HG03460 (cell line): ENCODE results near the gene TEKTIP1.
"Not testable (repeated sequence)": the region's sequence is repeated elsewhere in the genome, so short reads cannot be mapped to it uniquely, and the experiment has no call there.

Experiments used
- ATAC-seq: cut with Tn5 transposase; IDR thresholded peaks from one replicate; pipeline ENCODE4 v1.9.1; 2021; ENCODE audit not compliant: unreplicated experiment

TEKTIP1 gene

DNA sequence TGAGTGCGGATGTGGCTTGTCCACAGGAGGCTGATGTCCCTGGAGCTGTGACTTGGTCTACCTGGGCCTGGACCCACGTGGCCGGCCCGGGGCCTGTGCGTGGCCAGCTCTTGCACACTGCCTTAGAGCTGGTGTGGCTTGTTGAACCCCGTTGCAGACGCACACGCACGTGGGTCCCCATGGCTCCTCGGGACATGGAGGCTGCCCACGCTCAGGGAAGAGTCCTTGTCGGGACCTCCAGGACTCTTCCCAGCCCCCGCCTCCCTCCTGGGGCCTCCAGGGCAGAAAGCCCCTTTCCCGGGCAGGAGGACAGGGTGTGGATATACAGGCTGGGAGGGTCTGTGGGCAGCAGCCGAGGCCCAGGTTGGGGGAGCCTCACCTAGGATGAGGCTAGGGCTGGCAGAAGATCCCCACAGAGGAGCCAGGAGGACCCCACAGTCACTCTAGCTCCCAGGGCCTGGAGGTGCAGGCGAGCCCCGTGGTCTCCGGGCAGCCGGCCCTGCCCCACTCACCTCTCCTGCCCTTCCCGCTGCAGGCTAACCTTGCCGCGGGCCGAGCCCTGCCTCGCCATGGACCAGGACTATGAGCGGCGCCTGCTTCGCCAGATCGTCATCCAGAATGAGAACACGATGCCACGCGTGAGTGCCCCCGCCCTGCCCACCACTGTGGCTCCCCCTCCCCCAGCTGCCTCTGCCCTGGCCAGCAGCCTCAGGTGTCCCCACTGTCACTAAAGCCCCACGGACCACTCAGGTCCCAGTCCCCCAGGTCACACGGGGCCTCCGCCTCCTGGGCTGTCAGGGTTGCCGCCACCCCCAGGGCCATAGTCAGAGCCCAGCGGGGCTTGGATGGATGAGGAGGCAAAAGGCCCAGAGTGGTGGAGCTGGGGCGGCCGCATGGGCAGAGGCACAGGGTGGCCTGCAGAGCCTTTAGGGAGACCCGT is 16.3 kb upstream of the TEKTIP1 start:
- ATAC-seq = no peak

DNA sequence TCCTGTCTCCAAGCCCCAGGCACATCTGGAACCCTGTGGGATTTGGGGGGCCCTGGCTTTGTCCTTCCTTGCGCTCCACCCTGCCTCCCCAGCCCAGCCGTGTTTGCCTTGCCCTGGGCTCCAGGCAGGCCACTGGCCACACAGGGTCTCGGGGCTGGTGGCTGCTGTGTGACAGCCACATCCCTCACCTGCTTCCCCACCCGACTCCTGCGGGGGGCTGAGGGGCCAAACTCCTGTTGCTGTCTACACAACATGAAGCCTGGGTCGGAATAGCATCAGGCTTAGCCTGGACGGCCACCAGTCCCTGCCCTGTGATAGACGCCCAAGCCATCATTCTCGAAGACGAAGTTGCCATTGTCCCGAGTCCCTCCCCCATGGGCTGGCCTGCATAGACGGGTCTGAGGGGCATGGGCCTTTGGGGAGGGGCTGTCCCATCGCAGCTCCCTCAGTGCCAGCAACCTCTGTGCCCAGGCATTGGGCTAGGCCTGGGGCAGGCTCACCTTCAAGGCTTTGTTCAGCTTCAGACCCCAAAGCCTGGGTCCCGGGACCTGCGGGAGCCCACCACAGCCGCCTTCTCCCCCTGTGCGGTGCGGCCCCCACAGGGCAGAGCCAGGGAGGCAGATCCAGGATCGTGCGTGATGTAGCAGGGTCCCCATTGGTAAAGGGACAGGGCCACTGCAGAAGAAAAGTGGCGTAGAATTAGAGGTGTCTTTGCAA is 15.5 kb upstream of the TEKTIP1 start:
- ATAC-seq = no peak

DNA sequence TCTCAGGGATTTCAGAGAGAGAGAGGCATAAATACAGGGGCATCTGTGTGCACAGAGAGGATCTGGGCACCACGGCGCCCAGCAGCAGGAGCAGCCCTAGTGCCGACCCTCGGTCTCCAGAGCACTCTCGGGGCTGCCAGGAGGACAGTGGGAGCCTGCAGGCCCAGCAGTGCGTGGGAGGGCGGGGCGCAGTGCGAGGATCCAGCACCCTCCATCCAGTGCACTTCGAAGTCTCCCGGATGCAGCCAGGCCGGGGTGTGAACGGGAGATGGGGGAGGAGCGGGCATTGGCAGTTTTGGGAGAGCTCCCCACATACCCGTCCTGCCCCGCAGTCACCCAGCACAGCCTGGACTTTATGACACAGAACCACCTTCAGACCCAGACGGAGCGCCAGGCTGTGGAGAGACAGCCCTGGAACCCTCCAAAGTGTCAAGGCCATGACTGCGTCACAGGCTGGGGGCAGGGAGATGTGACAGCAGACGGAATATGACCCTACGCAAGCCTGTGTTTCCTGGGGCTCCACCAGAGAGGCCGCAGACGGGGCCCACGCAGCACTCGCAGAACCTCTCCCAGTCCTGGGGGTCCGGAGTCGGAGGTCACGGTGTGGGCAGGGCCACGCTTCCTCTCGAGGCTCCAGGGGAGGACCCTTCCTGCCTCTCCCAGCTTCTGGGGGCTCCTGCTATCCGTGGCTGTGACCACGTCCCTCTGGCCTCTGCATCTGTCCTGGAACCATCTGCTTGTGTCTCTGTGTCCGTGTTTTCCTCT is 14.7 kb upstream of the TEKTIP1 start:
- ATAC-seq = no peak

DNA sequence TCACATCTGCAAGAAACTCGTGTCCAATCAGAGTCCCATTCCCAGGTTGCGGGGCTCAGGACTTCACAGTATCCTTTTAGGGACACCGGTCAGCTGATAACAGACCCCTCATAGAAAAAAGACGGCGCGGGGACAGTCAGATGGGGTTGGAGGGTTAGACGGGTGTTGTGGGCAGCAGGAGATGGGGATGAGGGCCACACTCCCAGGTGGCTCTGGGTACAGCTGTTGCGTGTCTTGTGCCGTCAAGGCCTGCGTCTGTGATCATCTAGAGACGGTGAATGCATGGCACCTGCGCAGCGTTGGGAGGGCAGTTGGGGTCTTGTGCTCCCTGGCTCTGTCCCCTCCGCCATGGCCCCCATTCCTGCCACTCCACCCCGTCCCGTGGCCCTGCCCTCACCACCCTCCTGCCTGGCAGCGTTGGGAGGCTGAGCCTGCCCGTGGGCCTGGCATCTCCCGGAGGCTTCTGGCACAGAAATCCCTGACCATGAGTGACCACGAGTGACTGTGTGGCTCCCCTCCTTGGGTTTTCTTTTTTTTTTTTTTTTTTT is 14.0 kb upstream of the TEKTIP1 start:
- ATAC-seq = no peak

DNA sequence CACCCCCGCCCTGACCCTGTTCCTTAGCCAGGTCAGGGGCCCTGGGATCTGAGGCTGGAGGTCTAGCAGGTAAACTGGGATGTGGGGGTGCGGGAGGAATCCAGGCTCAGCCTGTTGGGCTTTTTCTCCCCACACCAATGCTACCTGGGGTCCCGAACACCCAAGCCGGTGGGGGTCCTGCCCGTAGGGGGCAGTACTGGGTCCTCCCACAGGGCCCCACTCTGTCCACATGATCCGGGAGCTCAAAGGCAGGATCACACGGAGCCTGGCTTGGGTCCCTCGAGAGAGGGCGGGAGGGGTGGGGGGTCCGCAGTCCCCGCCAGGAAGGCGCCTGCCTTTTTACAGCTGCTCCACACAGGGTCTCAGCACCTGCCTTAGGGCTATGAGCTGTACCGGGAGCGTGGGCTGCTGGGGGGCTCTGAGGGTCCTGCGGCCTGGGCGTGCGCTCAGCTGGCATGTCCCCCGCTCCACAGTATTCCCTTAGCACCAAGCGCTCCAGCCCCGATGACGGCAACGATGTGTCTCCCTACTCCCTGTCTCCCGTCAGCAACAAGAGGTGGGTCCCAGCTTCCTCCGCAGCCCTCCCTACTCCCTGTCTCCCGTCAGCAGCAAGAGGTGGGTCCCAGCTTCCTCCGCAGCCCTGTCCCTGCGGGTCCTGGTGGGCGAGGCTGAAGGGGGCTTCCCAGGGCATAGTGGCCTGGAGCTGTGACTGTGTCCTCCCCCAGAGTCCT is 12.3 kb upstream of the TEKTIP1 start:
- no peak for ATAC-seq

DNA sequence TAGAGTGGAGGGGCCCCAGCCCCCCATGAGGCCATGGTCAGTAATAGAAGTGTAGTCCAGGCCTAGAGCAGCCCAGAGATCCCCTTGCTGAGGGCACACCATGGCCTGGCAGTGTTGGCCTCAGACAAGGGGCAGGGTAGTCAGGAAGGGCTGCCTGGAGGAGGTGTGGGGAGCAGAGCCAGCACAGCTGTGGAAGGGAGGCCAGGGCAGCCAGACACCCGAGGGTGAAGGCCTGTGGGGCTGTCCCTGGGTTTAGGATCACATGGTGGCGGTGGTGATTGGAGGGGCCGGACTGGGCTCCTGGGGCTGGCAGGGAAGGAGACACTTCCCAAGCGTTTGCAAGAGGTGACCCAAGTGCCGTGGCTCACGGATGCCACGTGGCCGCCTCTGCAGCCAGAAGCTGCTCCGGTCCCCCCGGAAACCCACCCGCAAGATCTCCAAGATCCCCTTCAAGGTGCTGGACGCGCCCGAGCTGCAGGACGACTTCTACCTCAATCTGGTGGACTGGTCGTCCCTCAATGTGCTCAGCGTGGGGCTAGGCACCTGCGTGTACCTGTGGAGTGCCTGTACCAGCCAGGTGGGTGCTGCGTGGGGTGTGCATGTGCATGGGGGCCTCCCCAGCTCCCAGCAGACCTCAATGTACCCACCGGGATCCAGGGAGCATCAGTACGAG is 11.6 kb upstream of the TEKTIP1 start:
- no peak for ATAC-seq

DNA sequence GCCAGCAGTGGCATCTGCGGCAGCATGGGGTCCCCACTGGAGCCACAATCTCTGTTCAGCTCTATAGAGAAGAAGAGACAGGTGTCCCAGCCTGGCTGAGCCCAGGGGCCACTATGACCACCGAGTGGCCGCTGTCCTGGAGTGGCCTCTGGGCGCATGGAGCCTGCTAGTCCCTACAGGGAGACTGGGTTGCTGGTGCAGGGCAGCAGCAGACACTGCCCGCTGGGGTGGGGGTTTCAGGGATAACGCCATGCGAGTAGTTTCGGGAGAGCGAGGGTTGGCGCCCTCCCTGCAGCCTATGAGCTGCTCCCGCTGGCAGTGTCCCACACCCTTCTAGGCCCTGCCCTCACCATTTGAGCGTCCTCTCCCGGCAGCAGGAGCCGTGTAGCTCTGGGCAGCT is 10.9 kb upstream of the TEKTIP1 start:
- no peak for ATAC-seq

DNA sequence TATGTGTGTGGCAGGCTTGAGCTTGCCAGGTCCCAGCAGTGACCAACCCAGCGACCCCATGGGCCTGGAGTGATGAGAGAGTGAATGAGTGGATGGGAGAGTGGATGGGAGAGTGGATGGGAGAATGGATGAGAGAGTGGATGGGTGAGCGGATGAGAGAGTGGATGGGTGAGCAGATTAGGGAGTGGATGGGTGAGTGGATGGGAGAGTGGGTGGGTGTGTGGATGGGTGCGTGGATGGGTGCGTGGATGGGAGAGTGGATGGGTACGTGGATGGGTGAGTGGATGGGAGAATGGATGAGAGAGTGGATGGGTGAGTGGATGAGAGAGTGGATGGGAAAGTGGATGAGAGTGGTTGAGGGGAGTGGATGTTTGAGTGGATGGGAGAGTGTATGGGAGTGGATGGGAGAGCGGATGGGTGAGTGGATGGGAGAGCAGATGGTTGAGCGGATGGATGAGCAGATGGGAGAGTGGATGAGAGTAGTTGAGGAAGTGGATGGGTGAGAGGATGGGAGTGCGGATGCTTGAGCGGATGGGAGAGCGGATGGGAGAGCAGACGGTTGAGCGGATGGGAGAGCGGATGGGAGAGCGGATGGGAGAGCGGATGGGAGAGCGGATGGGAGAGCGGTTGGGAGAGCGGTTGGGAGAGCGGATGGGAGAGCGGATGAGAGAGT is 10.3 kb upstream of the TEKTIP1 start:
- ATAC-seq = no peak

DNA sequence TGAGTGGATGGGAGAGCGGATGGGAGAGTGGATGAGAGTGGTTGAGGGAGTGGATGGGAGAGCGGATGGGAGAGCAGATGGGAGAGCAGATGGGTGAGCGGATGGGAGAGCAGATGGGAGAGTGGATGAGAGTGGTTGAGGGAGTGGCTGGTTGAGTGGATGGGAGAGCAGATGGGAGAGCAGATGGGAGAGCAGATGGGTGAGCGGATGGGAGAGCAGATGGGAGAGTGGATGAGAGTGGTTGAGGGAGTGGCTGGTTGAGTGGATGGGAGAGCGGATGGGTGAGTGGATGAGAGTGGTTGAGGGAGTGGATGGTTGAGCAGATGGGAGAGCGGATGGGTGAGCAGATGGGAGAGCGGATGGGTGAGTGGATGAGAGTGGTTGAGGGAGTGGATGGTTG is 9.7 kb upstream of the TEKTIP1 start:
- not testable (repeated sequence) for ATAC-seq

DNA sequence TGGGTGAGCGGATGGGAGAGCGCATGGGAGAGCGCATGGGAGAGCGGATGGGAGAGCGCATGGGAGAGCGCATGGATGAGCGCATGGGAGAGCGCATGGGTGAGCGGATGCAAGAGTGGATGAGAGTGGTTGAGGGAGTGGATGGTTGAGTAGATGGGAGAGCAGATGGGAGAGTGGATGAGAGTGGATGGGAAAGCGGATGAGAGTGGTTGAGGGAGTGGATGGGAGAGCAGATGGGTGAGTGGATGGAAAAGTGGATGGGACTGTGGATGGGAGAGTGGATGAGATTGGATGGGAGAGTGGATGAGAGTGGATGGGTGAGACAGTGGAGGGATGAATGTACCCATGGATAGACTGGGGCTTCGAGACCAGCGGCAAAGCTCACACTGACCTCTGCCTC is 8.6 kb upstream of the TEKTIP1 start:
- ATAC-seq = no peak

DNA sequence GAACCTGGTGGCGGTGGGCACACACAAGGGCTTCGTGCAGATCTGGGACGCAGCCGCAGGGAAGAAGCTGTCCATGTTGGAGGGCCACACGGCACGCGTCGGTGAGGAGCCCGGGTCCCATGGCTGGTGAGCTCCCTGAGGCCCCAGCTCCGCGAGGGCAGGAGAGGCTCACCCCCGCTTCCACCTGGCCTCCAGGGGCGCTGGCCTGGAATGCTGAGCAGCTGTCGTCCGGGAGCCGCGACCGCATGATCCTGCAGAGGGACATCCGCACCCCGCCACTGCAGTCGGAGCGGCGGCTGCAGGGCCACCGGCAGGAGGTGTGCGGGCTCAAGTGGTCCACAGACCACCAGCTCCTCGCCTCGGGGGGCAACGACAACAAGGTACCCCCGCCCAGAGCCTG is 7.3 kb upstream of the TEKTIP1 start:
- no peak for ATAC-seq

DNA sequence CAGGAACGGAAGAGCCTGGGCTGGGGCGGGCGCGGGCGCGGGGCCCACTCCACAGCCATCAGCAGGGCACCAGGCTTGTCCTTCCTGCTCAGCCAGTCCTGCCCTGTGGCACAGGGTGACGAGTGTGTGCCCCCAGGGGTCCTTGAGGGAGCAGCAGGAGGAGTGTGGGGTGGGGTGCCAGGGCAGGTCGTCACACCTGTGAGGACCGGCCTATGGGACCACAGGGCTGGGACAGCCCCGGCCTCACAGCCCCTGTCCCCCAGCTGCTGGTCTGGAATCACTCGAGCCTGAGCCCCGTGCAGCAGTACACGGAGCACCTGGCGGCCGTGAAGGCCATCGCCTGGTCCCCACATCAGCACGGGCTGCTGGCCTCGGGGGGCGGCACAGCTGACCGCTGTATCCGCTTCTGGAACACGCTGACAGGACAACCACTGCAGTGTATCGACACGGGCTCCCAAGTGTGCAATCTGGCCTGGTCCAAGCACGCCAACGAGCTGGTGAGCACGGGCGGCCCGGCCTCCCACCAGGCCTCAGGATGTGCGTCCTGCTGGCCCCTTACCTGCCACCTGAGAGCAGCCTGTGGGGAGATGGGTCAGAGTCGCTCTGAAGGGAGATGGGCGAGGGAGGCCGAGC is 6.7 kb upstream of the TEKTIP1 start:
- no peak for ATAC-seq

DNA sequence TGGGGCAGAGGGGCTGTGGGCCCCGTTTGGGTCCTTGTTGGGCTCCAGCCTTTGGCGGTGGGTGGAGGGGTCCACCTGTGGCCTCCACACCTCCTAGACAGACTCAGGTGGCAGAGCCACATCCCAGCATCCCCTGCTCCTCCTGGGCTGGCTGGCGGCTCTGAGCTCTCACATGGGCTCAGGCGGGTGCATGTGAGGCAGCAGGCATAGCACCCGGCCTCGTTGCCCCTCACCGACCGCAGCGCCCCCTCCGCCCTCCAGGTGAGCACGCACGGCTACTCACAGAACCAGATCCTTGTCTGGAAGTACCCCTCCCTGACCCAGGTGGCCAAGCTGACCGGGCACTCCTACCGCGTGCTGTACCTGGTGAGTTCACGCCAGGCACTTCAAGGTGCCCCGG is 5.9 kb upstream of the TEKTIP1 start:
- no peak for ATAC-seq

DNA sequence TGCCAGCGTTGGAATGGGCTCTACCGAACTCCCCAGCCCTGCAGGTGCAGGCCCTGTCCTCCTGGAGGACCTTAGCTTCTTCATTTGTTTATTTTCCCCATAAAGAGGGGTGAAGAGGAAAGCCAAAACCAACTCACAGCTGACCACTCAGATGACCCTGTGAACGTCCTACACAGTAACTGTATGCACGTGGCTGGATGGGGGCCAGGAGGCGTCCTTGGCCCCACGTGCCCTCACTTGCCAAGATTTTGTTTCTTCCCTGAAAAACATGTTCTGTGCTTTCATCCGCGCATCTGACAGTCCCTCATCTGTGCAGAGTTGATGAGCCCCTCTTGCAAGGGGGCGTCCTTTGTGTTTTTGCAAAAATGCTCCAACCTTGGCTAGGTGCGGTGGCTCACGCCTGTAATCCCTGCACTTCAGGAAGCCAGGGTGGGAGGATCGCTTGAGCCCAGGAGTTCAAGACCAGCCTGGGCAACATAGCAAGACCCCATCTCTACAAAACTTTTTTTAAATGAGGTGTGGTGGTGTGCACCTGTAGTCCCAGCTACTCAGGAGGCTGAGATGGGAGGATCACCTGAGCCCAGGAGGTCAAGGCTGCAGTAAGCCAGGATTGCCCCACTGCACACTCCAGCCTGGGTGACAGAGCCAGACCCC is 5.3 kb upstream of the TEKTIP1 start:
- no peak for ATAC-seq

DNA sequence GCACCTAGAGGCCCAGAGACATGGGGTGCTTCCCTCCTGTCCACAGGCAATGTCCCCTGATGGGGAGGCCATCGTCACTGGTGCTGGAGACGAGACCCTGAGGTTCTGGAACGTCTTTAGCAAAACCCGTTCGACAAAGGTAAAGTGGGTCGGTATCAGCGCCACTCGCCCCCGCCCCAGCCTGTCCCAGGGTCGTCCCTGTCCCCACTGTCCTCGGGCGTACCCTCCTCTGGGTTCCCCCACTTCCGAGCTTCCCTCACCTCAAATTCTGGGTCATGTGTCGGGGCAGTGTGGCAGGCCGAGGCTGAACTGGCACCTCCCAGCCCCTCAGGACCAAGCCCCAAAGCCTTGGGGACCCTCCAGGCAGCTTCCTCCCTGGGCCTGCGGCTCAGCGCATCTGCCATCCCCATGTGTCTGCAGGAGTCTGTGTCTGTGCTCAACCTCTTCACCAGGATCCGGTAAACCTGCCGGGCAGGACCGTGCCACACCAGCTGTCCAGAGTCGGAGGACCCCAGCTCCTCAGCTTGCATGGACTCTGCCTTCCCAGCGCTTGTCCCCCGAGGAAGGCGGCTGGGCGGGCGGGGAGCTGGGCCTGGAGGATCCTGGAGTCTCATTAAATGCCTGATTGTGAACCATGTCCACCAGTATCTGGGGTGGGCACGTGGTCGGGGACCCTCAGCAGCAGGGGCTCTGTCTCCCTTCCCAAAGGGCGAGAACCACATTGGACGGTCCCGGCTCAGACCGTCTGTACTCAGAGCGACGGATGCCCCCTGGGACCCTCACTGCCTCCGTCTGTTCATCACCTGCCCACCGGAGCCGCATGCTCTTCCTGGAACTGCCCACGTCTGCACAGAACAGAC is 4.4 kb upstream of the TEKTIP1 start:
- ATAC-seq = no peak

DNA sequence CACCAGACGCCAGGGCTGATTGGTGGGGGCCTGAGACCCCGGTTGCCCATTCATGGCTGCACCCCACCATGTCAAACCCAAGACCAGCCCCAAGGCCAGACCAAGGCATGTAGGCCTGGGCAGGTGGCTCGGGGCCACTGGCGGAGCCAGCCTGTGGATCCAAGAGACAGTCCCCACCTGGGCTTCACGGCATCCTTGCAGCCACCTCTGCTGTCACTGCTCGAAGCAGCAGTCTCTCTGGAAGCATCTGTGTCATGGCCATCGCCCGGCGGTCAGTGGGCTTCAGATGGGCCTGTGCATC is 3.8 kb upstream of the TEKTIP1 start:
- no peak for ATAC-seq

DNA sequence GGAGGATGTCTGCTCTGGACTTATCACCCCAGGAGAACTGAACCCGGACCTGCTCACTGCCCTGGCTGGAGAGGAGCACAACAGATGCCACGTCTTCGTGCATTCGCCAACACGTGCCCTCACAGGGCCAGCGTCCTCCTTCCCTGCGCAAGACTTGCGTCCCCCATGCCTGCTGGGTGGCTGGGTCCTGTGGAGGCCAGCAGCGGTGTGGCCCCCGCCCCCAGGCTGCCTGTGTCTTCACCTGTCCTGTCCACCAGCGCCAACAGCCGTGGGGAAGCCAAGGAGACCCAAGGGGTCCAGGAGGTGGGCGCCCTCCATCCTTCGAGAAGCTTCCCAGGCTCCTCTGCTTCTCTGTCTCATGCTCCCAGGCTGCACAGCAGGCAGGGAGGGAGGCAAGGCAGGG is 3.4 kb upstream of the TEKTIP1 start:
- no peak for ATAC-seq

DNA sequence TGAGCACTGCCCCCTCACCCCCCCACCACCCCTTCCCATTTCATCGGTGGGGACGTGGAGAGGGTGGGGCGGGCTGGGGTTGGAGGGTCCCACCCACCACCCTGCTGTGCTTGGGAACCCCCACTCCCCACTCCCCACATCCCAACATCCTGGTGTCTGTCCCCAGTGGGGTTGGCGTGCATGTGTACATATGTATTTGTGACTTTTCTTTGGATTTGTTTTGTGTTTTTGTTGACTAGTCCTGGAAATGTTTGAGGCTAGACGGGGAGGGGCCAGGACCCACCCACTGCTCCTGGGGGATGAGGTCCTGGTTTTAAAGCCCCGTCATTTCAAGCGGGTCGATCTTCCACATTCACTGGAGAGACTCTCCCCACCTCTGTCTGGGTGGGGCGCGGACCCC is 3.0 kb upstream of the TEKTIP1 start:
- ATAC-seq = no peak
